PC-3 (cell line): ENCODE data around the gene APBA2.

ENCODE experiments used
- EZH2 ChIP-seq: fragments of 300-600 bp; sonication (generic); IDR thresholded peaks from one replicate; pipeline ENCODE4 v1.6.1; 2017; ENCODE audit warnings: antibody characterized with exemption, mild to moderate bottlenecking, low read length; ENCODE audit not compliant: unreplicated experiment
- TF ChIP-seq, protein P1 (sequence below): fragments of 300-600 bp; sonication (generic); conservative IDR thresholded peaks from 2 replicates; pipeline ENCODE4 v1.5.1; 2017; ENCODE audit warnings: antibody characterized with exemption, low read depth, mild to moderate bottlenecking, low read length

DNA sequence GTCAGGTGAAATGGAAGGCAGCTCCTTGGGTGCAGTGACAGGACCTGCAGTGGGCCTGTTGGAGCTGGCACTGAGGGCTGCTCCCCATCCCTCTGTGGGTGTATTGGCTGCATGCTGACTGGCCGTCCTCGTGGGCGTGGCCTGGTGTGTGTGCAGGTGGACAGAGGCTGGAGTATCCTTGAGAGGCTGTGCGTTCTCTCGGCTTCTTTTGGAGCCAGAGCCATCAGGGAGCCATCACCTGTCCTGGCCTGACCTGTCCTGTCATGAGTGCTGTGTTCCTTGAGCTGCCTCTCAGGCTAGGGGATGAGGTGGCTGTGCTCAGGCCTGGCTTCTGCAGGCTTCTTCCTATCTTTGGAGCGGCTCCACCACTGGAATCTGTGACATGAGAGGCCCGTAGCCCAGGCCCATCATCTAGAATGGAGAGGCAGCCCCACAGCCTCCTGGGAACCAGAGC lies 61.5 kb downstream of the APBA2 start:
- TF ChIP-seq, protein P1, sequence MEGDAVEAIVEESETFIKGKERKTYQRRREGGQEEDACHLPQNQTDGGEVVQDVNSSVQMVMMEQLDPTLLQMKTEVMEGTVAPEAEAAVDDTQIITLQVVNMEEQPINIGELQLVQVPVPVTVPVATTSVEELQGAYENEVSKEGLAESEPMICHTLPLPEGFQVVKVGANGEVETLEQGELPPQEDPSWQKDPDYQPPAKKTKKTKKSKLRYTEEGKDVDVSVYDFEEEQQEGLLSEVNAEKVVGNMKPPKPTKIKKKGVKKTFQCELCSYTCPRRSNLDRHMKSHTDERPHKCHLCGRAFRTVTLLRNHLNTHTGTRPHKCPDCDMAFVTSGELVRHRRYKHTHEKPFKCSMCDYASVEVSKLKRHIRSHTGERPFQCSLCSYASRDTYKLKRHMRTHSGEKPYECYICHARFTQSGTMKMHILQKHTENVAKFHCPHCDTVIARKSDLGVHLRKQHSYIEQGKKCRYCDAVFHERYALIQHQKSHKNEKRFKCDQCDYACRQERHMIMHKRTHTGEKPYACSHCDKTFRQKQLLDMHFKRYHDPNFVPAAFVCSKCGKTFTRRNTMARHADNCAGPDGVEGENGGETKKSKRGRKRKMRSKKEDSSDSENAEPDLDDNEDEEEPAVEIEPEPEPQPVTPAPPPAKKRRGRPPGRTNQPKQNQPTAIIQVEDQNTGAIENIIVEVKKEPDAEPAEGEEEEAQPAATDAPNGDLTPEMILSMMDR = no peak
- no peak for TF ChIP-seq EZH2
